Hindlimb muscle (tissue), 1 donor: ENCODE measurements around the gene FLNB. TPM values are rescaled to one million over a fixed set of nuclear protein-coding genes. Genes with fewer than 3 reads are reported as not detected.
A peak's percentile ranks its signal among the peaks of the same experiment; 100 is the strongest.
"Not testable (repeated sequence)": the region's sequence is repeated elsewhere in the genome, so short reads cannot be mapped to it uniquely, and the experiment has no call there.

Source experiments
- DNase-seq: peaks from one replicate; pipeline ENCODE4 v3.0.0-alpha.2; 2013
- polyA plus RNA-seq: library from polyadenylated mRNA; unstranded; fragments of 120-200 nt; gene quantifications from one replicate; pipeline ENCODE4 v1.2.1, GENCODE V29; 2013; ENCODE audit not compliant: insufficient read length

The FLNB gene
- polyA plus RNA-seq, 1 donor: 51.9 TPM

DNA sequence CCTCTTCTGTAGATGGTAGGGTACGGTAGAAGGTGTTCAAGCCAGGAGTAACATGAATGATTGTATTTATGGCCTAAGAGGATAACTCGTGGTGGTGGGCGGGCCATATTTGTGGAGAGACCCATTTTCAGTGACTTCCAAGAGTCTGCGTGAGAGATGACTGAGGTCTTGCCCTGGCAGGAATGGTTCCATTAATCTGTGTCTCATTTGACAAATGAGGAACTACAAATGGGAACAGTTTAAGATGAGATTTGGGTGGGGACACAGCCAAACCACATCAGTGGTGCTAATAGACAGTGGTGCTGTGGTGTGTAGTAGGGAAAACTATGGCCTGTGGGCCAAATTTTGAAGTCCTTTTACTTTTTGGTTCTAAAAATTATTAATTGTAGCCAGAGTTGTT lies 47.1 kb downstream of the FLNB start:
- no peak for DNase-seq

- not testable (repeated sequence) for DNase-seq
Measured at GRCh38 chr3:58055891-58056290, 47.7 kb downstream of the FLNB start.

- DNase-seq: no peak
Measured at GRCh38 chr3:58058361-58059263, 50.4 kb downstream of the FLNB start.

DNA sequence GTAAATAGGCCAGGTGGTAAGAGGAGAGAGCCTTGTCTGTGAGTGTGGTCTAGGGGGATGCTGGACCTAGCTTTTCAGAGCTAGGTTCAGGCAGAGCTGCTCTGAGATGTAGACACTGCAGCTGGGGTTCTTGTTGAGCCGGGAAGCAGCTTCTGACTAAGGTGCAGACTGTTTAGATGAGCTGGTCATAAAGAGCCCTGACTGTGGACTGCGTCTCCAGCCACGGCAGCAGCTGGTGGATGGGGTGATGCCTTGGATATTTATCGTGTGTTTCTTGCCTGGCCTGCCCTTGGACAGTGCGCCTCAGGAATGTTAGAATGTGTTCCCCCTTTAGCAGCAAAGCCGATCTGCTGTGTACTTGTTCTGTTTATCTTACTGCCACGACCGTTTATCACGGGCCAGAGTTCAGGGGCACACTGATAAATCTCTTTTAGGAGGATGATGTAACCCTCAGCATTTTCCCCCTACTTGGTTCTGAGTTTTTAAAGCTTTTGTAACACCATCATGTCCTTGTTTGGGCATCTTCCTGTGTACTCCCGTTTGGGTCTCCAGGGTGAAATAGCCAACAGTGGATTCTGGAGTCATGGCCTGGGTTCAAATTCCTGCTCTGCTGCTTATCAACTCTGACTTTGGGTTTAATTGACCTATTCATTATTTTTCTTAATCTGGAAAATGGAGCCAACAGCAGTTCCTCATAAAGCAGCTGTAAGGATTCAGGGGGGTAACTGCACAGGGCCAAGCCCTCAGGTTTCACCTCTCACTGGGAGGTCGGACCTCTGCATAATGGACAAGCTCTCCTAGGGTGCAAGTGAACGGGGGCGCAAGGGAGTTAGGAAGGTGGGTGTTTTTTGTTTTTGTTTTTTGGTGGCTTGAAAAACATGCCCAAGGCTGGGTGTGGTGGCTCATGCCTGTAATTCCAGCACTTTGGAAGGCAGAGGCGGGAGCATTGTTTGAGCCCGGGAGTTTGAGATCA lies 51.4 kb downstream of the FLNB start:
- DNase-seq: no peak

GRCh38 chr3:58062472-58062871 lies 54.2 kb downstream of the FLNB start:
- DNase-seq: peak; percentile 76

DNA sequence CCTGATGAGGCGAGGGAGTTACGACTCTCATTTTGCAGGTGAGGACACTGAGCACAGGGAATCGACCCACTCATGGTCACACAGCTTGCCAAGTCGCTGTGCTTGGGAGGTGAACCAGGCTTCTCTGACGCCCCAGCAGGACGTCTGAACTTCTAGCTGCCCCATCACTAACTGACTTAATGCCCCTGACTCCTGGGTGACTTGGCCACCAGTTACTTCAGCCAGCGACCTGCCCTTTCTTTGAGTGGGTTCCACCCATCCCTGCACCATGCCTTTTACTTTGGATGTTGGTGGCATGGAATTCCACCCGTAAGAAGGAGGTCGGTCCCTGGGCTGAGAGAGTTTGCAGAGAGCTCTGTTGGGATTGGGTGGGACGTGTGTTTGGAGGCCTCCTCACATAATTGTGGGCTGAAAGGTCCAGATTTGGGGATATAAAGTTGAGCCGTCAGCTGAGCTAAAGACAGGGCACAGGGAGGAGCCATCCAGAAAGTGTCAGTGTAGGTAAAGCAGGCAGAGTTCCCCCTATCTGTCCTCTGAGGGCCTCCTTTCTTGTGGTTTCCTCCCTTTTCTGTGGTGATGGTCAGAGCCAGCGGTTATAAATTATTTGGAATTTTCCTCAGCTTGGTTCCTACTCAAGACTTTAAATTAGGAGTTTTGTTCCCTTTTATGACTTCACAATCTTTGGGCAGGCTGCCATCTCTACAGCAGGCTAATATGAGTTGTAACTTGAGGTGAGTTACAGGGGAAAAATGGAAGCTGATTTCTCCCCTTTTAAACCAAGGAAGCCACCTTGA lies 55.0 kb downstream of the FLNB start:
- DNase-seq: no peak

- no peak for DNase-seq
Measured at GRCh38 chr3:58064923-58065638, 56.9 kb downstream of the FLNB start.

GRCh38 chr3:58065700-58066167 lies 57.5 kb downstream of the FLNB start:
- no peak for DNase-seq

- DNase-seq: no peak
Measured at GRCh38 chr3:58066842-58067241, 58.6 kb downstream of the FLNB start.

DNA sequence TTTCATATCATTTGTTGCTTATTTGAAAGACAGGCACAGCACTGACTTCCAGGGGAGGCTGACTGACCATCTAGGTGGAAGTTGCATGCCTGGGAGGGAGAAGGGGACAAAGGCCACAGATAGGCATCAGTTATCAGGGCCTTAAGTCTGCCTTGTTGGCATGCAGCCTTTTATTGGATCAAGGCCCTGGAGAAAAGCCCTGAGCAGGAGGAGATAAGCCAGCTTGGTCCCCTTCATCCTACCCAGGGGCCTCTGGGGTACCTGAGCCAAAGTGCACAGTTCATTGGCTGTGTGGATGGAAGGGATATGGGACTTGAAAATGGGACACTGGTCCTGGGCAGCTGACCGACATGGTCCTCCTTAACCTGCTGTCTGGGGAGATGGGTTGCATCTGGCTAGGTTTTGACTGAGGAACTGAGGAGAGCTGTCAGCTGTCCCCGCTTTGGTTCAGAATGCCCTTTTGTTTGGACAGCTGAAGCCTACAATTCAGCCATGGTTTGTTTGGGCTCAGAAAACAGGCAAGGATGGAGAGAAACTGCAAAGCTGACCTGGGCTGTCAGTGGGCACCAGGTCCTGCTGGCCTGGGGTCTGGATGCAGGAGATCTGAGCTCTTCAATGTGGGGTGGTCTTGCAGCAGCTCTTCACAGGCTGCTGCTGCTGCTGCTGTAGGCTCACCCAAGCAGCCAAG lies 60.0 kb downstream of the FLNB start:
- DNase-seq: no peak

DNA sequence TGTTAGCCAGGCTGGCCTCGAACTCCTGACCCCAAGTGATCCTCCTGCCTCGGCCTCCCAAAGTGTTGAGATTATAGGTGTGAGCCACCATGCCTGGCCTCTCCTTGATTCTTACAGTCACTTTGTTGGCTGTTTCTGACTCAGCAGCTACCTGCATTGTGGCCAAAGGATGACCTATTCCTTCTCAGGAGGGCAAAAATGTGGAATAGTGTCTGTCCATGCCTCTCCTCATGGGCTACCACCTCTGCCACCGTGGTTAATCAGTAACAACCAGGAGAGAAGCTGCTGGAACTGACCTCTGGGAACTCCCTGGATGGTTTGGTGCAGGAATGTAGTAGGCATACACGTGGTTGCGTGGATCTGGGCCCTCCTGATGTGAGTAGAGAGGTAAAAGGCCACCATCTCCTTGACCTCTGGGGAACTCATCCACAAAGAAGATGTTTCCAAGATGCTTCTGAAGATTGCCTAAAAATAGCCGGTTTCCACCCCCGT lies 63.3 kb downstream of the FLNB start:
- no peak for DNase-seq

GRCh38 chr3:58072052-58072762 lies 64.0 kb downstream of the FLNB start:
- DNase-seq: no peak

DNA sequence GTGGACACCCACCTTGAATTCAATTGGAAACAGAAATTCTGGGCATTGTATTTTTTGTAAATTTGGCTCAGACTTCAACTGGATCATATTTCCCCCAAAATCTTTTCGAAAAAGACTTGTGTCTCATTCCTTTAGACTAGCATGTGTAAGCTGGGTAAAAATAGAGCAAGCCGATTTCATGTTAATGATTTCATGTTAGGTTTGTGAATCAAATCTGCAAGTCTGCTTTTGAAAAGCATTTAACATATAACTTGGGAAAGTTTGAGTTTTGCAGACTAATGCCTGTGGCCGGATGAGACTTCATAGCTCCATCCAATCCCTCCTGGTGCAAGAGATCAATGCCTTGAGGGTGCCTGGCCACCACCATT lies 64.5 kb downstream of the FLNB start:
- no peak for DNase-seq

DNA sequence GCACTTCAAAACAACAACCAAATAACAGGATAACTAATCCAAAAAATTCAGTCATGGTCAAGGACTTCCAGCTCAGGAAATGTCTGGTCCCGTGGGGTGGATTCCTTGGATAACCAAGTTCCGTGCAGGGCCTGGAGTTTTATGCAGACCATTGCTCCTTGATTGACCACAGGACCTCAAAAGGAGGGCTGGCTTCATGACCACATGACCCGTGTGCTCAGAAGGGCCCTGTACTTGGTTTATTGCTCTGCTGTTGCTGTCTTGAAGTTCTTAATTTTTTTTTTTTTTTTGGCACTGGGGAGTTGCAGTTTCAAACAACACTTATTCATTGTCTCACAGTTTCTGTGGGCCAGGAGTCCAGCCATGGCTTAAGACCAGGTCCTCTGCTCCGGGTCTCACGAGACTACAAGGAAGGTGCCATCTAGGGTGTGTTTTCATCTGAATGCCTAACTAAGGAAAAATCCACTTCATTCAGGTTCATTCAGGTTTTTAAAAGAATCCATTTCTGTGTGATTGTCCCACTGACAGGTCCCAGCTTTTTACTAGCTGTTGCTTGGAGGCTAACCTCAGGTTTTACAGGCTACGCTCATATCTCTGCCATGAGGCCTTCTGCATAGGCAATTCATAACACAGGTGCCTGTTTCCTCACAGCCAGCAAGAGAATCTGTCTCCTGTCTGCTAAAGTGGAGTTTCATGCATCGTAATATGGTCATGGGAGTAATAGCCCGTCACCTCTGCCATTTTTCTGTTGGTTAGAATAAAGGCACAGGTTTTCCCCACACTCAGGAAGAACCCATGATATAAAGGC lies 65.3 kb downstream of the FLNB start:
- DNase-seq: no peak

GRCh38 chr3:58074116-58074715 lies 66.0 kb downstream of the FLNB start:
- DNase-seq: no peak

DNA sequence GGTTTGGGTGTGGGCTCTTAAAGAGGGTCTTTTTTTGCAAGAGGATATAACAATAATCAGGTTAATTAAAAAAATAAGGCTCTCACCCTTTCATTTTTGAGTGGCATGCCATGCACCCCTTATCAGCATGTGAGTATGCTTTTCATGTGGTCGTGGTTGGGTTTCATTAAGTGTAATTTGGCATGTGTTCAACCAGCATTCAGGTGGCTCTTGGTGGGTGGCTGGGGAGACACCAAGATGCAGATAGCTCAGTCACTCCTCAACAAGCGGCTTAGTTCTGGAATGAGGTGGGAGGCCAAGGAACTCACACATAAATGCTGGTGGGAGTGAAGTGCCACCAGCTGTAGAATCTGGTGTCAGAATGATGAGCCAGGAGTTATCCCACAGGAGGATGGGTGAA lies 66.8 kb downstream of the FLNB start:
- DNase-seq: no peak

GRCh38 chr3:58077596-58078285 lies 69.5 kb downstream of the FLNB start:
- DNase-seq: no peak

DNA sequence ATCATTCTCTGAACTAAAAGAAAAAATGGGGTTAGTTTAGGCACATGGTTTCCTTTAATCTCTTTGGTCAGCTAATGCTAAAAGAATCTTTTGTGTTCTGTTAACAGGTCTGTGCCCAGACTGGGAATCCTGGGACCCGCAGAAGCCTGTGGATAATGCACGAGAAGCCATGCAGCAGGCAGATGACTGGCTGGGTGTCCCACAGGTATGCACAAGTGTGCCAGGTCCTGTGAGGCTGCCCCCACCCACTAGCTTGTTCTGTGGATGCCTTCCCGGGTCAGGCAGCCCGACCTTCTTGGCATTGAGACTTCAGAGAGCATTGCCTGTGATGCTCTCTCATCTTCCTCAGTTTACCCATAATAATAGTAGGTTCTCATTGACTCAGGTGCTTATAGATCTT lies 70.4 kb downstream of the FLNB start:
- DNase-seq: no peak
